Stimulated activated CD8-positive, alpha-beta memory T cell treated with anti-CD3 and anti-CD28 coated beads, Interleukin-7, amount 100 ng/mL, for 48 hours (primary cell): ENCODE measurements around the gene PROZ.
A peak's percentile ranks its signal among the peaks of the same experiment; 100 is the strongest.

ENCODE experiments used
- DNase-seq, 2 donors: peaks; one replicate each; pipeline ENCODE4 v3.0.0-alpha.2; 2020; ENCODE audit warnings: low read depth in 1 of 2; ENCODE audit errors: extremely low read depth in 1 of 2

Gene PROZ

DNA sequence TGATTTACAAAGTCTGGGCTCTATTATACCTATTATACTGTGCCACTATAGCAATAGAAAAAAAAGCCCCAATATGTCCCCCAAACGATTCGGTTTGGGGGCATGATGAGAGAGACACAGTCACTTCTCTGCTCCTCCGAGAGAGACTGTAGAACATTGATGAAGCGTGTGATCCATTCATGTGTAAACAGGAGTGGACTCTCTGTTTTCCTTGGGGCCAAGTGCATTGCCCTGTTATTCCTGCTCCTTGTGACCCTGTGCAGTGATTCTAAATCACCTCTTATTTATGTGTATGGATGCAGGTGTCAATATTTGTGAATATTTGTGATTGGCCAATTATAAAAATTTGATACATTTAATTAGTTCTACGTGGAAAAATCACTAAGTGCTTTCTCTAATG, 18.9 kb upstream of the PROZ start:
- no peak for DNase-seq

DNA sequence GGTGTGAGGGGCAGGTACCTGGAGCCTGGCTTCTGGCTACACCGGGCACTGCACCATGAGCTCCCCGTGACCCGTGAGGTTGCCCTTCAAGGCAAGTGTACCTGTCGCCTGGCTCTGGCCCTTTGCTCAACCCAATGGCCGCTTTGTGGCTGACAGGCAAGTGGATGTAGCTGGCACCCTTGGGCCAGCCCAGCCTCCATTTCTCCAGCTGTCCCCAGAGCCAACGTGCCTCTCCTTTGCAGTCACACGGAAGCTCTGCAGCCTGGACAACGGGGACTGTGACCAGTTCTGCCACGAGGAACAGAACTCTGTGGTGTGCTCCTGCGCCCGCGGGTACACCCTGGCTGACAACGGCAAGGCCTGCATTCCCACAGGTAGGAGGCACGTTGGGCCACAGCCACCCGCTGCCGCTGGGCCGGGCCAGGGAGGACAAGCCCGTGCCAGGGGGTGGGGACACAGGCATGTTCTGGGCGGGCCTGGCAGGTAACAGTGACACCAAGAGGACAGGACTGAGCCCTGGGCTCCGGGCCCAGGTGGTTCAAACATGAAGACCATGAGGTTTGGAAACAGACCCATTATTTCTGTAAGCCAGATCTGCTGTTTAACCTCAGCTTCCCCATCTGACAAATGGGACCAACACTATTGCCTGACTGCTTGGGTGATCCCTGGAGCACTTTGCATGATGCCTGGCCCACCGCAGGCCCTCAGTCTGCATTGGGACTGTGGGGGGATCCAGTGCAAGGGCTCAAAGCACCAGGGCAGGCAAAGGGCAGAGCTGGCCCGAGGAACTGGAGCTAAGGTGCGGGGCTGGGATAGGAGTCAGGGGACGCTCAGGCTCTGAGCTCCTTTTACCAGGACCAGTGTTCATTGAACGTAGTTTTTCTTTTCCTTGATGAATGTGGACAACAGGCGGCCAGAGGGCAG, 17.5 kb upstream of the PROZ start:
- no peak for DNase-seq

DNA sequence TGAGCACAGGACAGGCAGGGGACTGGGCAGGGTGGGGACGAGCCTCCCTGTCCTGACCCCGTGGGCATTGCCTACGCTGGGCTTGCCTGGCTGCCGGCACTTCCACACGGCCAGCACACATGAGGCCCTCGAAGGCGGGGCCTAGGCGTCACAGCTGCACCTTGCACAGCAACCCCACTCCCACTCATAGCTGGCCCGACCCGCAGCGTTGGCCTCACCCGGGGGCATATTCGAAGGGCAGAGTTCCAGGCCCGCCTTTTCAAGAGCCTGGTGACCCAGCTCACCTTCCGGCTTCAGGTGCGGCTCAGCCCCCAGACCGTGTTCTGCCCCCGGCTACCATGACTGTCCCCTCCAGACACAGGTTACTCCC, 16.9 kb upstream of the PROZ start:
- DNase-seq, result no peak

DNA sequence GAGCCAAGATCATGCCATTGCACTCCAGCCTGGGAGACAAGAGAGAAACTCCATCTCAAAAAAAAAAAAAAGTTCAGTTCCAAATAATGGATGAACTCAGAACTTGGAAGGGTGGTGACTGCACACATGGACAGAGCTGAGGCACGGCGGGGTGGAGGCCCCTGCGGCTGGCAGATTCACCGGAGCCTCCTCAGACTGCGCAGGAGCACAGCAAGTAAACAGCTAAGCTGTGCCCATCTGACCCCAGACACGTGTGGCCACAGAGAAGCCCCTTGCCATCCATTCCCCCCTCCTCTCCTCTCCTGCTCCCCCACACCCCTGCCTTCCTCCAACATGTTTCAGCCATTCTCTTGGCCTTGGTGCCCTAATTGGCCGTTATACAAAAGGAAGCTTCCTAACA, 15.6 kb upstream of the PROZ start:
- DNase-seq, result no peak

DNA sequence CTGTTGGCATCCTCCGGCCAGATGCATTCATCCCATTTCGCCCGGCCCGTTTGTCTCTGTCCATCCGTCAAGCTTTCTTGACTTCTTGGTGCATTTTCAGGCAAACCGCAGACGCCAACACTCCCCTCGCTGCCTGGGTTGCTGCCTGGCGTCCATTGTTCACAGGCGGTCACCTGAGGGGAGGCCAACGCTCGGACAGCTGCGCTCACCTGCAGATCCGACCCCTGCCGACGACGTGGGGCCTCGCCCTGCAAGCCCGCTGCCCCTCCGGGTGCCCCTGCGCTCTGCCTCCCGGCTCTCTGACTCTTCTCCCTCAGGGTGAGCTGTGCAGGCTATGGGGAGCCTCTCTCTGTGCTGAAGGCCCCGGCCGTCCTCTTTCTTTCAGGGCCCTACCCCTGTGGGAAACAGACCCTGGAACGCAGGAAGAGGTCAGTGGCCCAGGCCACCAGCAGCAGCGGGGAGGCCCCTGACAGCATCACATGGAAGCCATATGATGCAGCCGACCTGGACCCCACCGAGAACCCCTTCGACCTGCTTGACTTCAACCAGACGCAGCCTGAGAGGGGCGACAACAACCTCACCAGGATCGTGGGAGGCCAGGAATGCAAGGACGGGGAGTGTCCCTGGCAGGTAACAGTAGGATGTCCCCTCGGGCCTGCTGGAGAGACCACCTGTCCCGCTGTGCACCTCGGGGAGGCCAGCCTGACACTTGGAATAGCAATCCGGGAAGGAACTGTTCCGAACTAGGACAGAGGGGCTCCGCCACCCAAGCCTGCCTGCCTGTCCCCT, 14.8 kb upstream of the PROZ start:
- no peak for DNase-seq

DNA sequence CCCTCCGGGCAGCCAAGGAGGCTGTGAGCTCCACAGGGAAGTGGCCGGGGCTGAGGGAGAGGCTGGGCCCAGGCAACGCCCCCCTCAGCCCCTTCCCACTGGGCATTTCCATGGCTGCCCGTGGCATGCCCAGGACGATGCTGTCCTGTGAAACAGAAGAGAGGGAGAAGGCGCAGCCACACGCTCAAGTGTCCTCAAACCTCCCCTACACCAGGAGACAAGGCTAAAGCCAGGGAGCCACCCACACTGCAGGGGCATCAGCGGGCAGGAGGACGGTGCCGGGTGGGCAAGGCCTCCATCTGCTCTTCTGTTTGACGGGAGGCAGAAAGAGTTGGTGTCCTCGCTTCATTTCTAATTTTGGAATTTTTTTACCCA, 14.2 kb upstream of the PROZ start:
- no peak for DNase-seq

DNA sequence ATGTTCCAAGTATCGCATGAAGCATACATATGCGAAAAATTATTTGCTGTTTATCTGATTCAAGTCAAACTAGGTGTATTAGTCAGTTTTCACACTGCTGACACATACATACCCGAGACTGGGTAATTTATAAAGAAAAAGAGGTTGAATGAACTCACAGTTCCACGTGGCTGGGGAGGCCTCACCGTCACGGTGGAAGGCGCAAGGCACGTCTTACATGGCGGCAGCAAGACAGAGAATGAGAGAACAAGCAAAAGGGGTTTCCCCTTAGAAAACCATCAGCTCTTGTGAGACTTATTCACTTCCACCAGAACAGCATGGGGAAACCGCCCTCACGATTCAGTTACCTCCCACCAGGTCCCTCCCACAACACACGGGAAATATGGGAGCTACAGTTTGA, 13.0 kb upstream of the PROZ start:
- peak in 1 of 2 donors; percentile 50 for DNase-seq

DNA sequence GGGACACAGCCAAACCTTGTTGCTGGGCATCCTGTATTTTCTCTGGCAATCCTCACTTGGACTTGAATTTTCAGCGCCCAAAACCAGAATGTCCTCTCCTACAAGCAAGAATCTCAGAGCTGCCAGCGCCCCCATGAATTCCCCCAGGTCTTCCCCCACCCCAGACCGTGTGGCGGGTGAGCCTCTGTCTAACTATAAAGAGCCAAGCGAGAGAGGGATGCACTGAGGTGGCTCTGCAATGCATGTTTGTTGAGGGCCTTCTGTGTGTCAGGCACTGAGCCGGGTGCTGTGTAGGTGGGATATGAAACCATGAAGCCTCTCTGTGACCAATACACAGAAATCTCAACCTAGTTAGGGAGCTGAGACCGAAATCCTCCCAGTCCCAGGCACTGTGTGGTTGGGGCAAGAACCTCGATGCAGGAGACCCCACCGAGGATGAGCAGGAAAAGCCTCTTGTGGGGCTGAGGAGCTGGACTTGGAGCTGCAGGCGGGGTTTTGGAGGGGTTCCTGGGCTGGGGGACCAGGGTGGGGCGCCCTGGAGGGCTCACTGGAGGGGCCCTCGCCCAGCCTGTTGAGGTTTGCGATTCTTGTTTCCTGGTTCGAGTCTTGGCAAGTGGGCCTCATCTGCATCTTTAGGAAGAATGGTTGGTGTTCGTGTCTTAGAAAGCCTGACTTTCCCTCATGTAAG, 12.4 kb upstream of the PROZ start:
- DNase-seq, result no peak

DNA sequence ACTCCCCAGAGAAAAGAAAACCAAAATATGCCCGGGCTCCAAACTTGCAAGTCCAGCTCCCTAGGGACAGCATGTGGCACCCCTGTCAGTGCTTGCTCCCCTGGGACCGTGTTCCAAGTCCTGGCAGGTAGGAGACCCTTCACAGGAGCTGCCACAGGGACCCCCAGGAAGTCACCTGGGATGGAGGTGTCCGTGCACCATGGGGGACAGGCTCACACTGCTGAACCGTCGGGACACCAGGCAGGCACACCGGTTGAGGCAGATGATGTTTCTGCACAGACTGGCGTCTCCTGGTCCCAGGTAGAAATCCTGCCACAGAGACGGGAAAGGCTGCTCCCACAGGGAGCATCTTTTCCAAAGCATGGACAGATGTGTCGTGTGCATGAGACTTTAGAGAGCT, 11.7 kb upstream of the PROZ start:
- no peak for DNase-seq

DNA sequence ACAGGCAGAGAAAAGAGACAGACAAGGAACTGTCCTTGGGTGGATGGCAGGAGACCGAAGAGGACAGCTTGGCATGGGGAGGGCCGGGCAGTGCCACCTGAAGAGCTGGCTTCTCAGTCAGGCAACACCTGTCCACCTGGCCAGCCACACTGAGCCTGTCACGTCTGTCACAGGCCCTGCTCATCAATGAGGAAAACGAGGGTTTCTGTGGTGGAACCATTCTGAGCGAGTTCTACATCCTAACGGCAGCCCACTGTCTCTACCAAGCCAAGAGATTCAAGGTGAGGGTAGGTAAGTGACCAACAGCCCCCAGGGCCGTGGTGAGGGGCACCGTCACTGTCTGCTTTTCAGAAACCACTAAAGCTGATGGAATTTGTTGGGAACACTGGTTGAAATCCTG, 11.2 kb upstream of the PROZ start:
- no peak for DNase-seq

DNA sequence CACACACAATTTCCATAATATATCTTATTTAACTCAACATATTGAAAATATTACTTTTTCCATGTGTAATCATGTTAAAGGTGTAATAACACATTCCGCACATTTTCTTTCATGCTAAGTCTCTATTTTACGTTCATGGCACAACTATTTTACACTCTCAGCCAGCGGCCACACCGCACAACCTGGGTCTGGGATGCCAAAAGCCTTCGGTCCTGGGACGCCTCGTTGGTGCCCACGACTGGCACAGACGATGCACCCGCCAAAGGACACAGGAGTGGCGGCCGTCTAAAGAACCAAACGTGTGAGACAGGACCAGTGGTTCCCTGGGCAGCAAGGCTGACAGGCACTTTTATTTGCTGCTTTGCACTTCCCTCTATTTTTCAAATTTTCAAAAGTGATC, 10.0 kb upstream of the PROZ start:
- DNase-seq, result no peak

DNA sequence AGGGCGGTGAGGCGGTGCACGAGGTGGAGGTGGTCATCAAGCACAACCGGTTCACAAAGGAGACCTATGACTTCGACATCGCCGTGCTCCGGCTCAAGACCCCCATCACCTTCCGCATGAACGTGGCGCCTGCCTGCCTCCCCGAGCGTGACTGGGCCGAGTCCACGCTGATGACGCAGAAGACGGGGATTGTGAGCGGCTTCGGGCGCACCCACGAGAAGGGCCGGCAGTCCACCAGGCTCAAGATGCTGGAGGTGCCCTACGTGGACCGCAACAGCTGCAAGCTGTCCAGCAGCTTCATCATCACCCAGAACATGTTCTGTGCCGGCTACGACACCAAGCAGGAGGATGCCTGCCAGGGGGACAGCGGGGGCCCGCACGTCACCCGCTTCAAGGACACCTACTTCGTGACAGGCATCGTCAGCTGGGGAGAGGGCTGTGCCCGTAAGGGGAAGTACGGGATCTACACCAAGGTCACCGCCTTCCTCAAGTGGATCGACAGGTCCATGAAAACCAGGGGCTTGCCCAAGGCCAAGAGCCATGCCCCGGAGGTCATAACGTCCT, 9.4 kb upstream of the PROZ start:
- no peak for DNase-seq

DNA sequence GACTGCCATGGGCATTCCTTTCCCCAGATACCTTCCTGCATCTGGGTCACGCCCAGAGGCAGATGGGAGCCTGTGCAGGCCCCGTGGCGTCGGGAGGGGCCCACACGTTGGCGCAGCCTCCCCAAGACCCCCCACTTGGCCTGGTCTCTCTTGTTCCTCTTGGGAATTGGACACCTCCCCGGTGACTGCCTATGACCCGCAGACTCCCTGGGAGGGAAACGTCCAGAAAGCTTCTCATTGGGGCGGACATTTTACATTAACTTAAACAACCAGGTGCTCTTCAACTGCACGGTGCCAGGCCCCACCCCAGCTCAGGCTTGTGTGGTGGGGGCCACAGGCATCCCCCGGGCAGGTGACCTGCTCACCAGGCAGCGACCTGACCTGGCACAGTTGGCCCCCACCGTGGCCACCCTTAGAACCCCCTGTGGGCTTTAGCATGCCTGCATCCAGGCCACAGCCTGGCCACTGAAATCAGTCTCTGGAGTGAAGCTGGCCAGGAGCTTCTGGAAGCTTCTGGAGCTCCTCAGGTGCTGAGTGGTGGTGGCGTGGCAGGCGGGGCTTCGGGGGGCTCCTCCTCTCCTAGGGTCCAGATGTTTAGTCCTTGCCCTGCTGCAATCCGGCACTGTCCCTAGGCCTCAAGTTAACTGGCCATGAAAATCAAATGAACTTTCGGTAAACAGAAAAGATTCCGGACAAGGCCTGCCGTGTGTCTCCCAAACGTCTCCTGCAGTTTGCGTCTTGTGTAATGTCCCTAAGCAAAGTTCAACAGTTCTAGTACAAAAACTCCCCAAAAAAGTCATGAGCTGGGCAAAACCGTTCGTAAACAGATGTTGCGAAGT, 8.5 kb upstream of the PROZ start:
- no peak for DNase-seq

DNA sequence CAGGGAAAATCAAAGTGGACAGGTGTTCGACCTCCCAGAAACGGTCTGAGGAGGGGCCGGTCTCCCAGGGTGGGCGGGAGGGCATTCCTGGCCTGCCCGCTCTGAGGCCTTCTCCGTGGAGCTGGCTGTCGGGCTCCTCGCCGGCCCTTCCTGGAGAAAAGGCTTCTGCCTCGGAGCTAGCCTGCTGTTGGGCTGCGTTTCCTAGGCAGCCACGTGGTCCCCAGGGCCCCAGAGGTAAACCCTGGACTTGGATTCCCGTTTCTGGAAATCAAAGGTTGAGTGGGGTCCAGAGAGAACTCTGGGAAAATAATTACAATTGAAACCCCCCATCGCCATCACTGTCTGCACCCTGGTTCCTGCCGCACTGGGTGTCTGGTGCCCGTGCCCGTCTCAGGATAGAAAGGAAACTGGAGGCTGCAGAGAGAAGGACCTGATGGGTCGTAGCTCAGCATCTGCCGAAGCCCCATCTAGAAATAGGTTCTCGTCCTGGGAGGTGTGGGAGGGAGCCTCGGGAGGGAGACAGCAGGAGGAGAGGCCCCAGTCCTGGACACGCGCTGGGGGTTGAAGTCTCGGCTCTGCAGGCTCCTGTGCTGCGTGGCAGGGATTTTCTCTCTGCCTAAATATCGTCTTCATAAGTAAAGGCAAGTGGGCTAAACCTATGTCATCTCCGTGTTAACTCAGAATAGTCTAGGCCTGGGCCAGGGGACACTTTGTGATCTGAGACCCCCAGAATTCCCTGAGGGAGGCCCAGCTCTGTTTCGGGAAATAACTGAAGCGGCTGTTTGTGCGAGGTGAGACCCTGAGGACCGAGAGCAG, 7.7 kb upstream of the PROZ start:
- DNase-seq, result no peak

DNA sequence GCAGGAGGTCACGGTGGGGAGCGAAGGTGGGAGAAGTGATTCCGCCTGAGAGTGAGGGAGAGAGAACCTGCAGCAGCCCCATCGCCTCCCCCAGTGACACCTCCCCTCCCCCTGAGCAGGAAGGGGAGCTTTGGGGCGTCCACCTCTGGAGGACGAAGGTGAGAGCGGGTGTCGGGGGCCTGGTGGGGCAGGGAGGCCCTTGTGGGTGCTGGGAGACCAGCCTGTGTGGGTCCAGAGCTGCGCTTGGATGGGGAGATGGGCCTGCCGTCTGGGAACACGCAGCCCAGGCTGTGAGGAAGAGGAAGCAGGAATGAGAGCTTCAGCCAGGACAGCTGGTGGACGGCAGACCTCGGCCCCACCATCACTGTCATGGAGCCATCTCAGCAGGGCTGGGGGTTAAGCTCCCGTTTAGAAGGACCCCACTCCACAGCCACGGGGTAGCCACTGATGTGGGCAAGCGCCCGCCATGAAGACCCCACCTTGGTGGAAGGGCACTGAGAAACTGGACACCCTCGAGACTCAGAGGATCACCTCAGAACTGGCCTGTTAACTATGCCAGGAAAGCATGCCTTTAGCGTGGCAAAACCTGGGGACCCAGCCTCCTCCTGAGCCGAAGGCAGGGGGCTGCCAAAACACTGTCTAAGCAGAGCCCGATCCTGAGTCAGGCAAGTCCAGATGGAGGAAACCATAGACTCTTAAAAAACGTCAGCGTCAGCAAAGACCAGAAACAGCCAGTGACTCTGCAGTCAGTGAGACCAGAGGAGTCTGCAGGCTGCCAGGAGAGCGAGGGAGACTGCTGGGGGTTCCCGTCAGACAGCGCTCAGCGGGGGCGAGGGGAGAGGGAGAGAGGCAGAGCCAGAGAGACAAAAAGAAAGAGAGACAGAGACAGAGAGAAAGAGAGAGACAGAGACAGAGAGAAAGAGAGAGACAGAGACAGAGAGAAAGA, 6.4 kb upstream of the PROZ start:
- DNase-seq, result no peak

DNA sequence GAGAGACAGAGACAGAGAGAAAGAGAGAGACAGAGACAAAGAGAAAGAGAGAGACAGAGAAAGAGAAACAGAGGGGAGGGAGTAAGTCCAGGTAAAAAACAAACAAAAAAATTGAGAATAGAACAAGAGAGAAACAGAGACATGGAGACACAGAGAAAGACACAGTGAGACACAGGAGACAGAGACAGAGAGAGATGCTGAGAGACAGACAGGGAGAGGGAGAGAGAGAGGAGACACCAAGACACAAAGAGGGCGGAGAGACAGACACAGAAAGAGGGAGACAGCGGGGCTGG, 5.8 kb upstream of the PROZ start:
- no peak for DNase-seq

DNA sequence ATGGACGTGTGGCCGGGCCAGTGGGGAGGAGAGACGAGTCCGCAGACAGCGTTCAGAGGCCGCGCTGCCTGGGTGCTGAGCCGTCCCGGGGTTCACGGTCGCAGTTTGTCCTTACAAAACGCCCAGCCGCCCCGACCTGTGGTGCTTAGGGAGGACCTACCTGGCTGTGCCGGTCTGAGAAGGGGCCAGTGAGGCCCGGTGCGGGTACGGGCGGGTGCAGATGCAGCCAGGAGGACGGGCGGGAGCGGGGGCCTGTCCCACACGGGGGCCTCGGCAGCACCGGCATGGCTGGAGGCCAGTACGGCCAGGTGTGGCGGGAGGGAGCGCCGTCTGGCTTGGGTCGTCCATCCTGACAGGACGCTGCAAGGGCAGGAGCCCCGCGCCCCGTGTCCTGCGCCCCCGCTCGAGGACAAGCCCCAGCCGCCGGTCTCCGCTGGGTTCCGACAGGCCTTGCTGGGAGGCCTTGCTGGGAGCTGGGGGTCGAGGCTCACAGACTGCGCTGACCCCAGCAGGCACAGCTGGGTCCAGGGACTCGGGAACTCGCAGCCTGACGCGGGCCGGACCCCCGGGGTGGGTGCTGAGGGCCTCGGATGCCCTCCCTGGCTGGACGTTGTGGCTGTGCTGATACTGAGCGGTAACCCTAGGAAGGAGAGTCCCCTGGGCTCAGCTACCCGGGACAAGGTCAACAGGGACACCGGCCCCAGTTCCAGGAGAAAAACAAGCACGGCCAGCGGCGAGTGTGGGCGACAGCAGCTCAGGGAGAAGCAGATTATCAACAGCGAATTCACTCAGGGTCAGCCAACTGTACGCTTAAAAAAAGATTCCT, 5.3 kb upstream of the PROZ start:
- no peak for DNase-seq
